Measurements from ENCODE around the gene C16orf82.
"Not testable (repeated sequence)": the region's sequence is repeated elsewhere in the genome, so short reads cannot be mapped to it uniquely, and the experiment has no call there.

C16orf82 gene

DNA sequence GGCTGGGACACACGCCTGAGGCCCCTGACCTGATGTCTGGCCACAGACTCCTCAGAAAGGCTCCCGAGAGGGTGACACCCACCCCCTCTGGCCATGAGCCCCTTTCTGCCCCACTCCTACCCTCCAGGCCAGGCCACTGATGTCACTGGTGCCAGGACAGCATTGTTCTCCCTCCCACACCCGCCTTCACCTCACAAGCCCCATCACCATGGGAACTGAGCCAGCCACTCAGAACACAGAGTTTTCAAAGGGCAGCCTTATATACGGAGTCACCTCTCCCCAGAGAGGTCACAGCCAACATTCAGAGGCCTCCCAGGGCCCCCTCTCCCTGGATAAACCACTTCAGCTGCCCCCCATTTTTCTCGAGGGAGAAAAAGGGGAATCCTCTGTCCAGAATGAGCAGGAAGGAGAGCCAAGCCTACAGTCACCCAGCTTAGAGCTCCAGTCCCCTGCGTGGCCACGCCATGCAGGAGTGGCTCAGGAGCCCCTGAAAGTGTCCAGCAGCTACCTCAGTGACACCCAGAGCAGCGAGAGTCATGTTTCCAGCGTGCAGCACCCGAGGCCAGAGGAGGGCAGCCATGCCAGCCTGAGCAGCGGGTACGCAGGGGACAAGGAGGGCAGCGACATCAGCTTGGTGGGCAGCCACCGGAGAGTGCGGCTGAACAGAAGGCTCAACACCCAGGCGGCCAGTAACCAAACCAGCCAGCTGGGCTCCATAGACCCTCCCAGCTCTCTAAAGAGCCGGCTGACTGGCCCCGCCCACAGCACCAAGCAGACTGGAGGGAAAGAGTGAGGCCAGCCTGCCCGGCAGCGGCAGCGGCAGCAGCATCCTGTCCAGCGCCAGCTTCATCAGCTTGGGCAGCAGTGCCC lies at the start of gene C16orf82:
TSS of gene C16orf82 (plus strand) at position 260 of the 870 bp plus-strand sequence.
- DNase-seq (ENCODE audit: low read depth) = no peak

DNA sequence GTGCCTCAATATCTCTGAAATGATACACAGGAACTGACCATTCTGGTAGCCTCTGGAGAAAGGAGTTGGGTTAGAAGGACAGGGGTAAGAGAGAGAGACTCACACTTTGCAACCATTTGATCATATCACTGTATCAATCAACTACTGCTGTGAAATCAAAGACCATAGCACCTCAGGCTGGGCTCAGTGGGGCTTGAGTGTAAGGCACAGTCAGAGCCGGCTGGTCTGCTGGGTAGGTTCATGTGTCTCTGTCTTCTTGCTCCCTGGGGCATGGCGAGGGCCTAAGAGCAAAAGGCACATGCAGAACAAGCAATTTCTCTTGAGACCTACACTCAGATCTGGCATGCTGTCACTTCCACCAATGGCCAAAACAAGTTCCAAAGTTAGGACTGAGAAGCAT lies 46.7 kb upstream of the C16orf82 start:
- no peak for DNase-seq (ENCODE audit: low read depth)

DNA sequence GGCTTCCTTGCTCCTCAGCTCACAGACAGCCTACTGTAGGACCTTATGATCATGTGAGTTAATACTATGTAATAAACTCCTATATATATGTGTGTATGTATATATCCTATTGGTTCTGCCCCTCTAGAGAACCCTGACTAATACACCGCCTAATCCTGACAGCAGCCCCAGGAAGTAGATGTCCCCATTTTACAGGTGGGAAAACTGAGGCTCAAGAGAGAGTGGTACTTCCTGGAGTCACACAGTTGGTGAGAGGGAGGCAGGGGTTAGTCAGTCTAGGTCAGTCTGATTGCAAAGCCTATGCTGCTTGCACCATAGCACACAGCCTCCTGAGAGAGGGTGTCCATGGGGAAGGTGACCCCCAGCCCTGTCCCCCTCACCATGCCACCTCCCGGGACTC lies 42.7 kb upstream of the C16orf82 start:
- DNase-seq (ENCODE audit: low read depth) = no peak

DNA sequence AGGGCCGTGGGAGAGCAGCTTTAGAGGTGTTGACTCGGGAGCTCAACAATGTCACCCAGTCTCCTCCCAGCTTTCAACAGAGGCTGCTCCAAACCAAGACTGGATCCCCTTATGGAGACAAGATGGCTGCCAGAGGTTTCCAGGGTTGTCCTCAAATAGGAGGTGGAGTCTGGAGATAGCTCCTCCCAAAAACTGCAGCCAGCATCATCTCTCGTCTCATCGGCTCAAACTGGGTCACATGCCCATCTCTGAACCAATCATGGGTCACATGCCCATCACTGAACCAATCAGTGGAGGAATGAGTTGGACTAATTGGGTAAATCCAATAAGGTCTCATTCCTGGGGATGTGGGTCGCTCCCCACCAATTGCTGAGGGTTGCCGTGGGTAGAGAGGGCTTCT lies 41.1 kb upstream of the C16orf82 start:
- DNase-seq (ENCODE audit: low read depth) = no peak

DNA sequence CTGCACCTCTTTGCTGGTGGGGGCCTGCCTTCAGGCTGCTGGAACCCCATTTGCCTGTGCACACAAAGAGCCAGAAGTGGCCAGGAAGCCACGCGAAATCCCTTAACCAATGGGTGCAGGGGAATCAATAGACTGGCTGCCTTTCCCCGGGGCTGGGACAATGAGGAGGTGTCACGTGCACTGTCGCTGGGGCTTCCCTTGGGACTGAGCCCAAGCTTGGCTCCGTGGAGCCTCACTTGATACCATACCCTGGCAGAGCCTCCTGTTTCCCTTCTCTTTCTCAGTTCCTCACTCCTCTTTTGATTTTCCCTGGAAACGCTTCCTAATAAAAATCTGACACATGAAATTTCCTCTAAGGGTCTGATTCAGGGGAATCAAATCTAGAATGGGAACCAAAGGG lies 38.8 kb upstream of the C16orf82 start:
- no peak for DNase-seq (ENCODE audit: low read depth)

DNA sequence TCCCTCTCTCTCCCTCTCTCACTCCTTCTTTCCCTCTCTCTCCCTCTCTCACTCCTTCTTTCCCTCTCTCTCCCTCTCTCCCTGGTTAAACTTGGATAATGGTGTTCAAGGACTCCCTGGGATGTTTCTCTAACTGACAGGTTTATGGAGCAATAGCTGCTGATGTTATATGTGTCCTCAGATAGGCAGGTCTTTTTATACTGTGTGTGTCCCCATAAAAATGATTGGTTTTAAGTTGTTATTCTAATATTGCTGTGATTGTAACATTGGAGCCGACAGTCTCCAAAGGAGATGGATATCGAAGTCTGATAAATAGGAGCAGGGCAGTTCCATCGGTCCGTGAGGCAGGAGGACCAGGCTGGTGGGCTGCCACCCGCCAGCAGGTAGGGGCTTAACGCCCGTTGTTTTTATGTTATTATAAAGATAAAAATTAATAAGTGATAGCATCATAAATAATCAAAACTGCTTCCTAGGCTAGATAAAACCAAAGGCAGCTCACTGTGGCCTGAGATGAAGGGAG lies 38.1 kb upstream of the C16orf82 start:
- DNase-seq (ENCODE audit: low read depth) = no peak

DNA sequence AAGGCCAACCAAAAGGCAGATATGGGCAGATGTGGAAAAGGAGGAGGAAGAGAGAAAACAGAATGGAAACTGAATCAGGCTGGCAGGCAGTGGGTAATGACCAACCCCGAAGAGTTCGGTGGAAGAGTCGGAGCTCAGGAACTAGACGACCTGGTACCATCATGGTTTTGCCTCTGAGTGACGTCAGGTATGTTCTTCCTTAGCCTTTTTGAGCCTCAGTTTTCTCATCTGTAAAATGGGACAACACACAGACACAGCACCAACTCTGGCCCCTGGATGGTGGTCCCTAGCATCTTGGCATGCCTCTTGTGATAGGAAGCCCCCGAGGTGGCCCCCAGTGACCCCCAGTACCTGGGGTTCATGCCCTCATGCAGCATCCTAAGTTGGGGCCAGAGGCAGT lies 37.2 kb upstream of the C16orf82 start:
- DNase-seq (ENCODE audit: low read depth) = no peak

DNA sequence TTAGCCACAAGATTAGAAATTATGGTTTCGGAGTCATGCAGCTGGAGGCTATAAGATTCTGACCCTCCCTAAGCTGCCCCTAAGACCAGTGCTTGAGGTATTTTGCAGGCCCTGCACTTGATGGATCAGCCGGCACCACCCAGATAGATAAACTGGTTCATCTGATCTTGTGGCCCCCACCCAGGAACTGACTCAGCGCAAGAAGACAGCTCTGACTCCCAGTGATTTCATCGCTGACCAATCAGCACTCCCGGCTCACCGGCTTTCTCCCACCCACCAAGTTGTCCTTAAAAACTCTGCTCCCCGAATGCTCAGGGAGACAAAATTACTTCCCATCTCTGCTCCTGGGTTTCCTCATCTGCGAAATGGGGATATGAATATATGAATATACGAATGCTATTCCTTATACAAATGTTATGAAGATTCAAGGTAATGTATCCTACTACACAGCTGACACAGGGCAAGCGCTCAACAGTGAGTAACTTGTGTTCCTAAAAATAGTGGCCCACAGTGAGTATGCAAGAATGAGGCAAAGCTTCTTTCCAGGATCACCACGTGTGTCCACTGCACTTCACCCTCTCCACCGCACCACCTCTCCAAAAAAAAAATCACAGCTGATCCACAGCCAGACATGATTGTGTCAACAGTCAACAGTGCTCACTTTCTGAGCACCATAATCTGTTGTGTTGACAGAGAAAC lies 33.3 kb upstream of the C16orf82 start:
- DNase-seq (ENCODE audit: low read depth) = no peak

DNA sequence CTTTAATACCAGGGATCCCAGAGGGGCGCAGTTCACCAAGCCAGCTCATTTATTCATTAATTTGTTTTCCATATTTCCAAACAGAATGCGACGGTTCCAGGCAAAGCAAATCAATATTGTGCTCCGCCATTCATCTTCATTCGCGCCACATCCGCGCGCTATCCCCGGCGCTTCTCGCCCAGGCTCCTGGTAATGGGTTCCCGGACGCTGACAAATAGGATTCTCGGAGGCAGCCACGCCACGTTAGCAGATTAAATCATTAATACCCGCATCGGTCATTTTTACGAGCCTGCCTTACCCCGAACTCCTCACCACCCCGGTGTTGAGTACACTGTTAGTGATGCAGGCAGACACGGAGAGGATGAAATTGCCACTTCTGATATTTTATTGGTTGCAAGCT lies 26.0 kb upstream of the C16orf82 start:
- DNase-seq (ENCODE audit: low read depth) = no peak

DNA sequence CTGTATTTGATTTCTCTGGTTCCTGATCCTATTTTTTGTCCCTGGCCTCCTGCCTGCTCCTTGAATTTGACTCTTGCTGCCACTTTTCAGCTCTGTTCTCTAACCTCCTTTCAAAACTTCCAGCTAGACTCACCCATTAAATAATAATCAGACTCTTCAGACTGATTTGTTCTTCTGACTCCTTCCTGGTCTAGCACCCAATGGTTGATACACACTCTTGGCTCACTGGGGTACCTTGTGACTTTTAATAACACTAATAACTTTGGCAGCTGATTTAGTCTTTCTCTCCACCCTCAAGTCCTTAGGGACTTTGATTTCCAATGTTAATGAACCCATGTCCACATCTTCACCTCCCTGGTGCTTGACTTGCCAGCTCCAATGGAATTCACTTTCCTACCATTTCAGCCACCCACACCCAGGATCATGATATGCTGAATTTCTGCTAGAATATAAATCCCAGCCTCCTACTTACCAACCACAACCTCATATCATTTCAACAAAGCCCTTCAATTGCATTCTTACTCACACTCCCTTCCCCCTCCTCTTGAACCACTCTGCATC lies 19.7 kb upstream of the C16orf82 start:
- no peak for DNase-seq (ENCODE audit: low read depth)

DNA sequence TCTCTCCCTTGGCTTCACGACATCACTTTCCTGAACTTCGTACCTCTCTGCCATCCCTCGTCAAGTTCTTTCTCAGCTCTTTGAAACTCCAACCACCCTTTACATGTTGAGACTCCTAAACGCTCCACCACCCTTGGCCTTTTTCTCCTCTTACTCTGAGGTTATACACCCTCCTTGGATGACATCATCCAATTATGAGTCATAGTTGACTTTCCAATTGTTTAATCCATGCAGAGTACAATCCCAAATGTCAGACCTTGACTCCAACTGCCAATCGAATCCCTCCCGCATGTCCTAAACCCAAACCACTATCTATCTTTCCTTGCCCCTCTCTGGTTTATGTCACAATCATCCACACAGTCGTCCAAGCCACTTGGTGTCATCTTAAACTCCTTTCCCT lies 18.4 kb upstream of the C16orf82 start:
- DNase-seq (ENCODE audit: low read depth) = no peak

DNA sequence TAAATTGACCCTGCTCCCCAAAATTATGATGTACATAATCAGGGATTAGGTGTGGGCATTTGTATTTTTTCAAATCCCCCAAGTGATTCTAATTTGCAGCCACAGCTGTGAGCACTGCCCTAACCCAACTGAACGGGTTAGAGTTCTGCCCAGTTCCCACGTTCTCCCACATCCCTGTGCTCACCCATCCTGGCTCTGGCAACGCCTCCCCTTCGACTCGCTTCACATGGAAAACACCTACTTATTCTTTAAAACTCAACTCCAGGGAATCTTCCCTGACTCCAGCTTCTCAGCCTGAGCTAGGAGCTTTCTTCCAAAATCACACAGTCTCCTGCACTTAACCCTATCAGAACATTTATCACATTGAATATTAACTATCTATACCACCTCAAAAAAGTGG lies 17.6 kb upstream of the C16orf82 start:
- no peak for DNase-seq (ENCODE audit: low read depth)

DNA sequence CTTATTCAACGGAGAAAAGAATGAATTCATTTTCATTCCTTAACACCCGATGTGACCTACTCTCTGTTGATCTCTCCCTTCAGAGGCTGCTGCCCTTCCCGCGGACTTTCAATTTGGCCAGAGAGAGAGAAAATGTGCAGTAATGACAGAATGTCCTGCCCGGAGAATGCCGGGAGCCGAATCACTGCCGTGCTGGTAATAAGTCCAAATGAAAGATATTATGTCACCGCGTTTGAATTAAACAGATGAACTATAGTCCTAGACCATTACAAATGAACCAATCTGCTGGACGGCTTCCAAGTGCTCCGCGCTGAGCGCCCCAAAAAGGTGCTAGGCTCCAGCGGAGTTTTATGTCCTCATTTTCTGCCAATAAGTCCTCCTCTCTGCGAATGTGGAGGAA lies 14.7 kb upstream of the C16orf82 start:
- DNase-seq (ENCODE audit: low read depth) = no peak

DNA sequence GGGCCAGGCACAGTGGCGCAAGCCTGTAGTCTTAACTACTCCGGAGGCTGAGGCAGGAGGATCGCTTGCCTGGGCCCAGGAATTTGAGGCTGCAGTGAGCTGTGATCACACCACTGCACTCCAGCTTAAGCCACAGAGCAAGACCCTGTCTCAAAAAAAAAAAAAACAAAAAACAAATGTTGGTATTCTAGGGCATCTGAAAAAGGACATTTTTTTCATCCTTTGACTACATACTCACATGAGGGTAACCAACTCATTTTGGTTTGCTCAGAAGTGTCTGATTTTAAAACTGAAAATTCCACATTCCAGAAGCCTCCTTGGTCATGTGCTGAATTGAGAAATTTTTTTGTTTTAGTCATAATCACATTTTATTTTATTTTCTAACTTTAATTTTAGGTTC lies 12.7 kb upstream of the C16orf82 start:
- no peak for DNase-seq (ENCODE audit: low read depth)

DNA sequence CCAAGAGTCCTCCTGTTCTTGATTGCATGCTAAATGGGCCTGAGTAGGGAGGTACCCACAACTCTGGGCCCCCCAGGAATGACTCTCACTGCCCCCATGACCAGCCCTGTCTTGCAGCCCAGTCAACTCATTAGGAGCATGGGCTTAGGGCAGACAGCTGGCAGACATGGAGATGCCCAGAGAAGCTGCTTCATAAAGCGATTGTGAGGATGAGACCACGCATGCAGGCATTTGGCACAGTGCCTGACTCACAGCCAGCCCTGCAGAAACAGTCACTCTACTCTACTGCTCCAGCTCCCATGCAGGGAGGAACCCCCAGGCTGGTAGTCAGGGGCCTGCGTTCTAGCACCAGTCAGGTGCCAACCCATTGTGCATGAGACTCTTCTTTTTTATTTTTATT lies 8.4 kb upstream of the C16orf82 start:
- no peak for DNase-seq (ENCODE audit: low read depth)

DNA sequence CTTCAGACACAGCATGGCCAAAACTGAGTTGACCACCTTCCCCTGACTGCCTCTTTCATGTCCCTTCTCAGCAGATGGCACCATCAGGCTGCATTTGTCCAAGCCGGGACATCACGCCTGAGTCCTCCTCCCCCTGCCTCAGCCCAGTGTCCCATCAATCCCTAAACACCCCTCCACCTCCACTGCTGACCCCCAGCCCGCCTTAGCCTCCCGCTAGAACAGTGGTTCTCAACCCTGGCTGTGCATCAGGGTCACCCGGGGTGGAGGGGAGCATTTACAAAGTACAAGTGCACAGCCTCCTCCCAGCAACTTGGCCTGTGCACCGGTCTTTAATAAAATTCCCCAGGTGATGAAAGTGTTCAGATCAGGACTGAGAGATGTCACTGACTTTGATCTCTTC lies 4.0 kb downstream of the C16orf82 start:
- DNase-seq (ENCODE audit: low read depth) = no peak

DNA sequence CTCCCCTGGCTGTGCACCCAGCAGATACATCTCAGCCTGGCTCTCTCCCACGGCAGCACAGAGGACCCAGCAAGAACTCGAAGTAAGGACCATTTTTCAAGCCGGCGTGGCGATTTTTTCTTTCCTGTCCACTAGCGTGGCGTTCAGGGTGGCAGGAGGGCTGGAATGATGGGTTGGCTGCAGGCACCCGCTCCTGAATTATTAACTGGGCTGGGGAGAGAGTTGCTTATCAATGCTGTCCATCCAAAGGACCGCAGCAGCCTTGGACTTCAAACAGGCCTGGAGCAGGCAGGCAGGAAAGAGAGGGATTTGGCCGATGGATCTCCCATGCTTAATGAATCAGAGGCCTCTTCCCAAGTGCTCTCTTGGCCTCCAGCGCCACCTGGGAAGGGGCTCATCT lies 7.0 kb downstream of the C16orf82 start:
- no peak for DNase-seq (ENCODE audit: low read depth)

DNA sequence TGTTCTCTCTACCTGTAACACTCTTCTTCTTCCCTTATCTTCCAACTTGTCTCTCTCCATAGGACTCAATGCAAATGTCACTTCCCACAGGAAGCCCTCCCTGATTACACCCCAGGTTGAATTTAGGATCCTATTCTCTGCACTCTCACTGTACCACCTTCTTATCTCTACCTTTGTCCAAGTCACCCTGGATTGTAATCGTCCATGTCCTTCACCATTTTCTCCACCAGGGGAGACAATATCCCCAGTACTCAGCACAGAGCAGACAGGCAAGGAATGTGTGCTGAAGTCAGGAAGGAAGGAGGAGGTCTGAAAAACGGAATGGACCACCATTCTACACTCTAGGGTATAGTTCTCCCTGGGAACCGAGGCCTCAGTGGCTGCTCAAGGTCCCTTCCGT lies 14.2 kb downstream of the C16orf82 start:
- no peak for DNase-seq (ENCODE audit: low read depth)

DNA sequence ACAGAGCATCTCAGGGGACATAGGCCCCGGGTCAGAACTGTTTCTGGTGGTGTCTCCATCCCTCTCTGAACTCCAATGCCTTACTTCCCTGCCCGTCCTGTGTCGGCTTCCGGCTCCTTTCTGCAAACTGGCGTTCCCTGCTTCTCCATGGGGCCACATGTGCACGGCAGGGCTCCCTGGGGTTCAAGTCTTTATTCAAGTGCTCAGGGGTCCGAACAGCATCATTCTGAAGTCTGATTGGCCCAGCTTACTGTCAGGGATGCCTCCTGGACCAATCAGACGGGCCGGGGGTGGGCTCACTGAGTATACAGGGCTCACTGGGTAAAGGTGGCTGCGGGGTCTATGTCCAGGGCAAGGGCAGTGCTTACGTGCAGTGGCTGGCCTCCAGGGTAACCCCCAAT lies 17.1 kb downstream of the C16orf82 start:
- DNase-seq (ENCODE audit: low read depth) = no peak

DNA sequence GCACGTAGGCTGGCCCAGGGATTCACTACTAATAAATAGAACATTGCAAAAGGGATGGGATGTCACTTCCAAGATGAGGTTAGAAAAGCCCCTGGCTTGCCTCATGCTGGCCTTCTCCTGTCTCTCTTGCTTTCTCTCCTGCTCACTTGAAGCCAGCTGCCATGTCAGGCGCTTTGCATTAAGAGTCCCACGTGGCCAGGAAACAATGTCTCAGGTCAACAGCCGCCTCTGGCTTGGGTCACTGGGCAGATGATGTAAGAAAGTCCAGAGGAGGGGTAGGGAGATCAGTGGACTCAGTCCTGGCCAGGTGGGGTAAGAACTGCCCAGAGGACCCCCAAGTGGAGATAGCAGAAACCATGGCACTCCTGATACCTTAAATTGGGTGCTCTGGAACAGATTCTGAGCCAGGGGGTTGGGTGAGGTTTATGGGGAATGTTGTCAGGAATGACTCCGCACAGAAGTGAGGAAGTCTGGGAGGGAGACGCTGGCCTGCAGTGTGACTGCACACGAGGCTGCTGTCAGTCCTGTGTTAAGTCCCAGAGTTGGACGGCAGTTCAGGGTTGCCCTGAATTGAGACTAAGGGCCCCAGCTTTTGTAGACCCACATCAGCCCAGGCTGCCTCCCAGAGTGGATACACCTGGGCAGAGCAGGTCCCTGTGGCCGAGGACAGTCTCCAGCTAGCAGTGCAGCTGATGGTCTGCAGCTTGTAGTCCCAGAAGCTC lies 17.7 kb downstream of the C16orf82 start:
- DNase-seq (ENCODE audit: low read depth) = no peak

DNA sequence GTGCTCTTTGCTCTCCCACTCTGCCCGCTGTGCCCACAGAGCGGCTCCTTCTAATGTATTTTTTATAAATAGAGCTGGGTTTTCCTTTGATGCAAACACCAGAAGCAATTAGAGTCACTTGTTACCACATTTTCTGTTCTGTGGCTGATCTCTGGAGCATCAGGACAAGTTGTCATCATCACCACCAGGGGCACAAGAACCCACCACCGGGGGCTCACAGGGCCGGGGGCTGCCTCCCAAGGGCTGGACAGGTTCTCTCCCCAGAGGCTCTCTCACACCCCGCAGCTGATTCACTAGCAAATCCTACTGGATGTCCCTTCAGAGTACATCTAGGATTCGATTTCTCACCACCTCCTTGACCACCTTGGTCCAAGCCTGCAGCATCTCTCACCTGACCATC lies 18.5 kb downstream of the C16orf82 start:
- no peak for DNase-seq (ENCODE audit: low read depth)

DNA sequence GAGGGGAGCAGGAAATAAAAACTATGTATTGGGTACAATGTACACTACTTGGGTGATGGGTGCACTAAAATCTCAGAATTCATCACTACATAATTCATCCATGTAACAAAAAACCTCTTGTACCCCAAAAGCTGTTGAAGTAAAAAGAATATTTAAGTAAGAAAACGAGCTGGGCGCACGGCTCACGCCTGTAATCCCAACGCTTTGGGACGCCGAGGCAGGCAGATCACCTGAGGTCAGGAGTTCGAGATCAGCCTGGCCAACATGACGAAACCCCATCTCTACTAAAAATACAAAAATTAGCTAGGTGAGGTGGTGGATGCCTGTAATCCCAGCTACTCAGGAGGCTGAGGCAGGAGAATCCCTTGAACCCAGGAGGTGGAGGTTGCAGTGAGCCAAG lies 19.3 kb downstream of the C16orf82 start:
- not testable (repeated sequence) for DNase-seq (ENCODE audit: low read depth)

All from GM04503 (cell line).